Measurements from ENCODE around the gene TAC3.

- TF ChIP-seq MYC (IDR thresholded peaks at IDR 0.05; ENCODE audit: low read depth, low read length), result no peak
- no peak for TF ChIP-seq POLR2A (IDR thresholded peaks at IDR 0.05; ENCODE audit: extremely low read depth, insufficient read length)
- TF ChIP-seq, protein P1, sequence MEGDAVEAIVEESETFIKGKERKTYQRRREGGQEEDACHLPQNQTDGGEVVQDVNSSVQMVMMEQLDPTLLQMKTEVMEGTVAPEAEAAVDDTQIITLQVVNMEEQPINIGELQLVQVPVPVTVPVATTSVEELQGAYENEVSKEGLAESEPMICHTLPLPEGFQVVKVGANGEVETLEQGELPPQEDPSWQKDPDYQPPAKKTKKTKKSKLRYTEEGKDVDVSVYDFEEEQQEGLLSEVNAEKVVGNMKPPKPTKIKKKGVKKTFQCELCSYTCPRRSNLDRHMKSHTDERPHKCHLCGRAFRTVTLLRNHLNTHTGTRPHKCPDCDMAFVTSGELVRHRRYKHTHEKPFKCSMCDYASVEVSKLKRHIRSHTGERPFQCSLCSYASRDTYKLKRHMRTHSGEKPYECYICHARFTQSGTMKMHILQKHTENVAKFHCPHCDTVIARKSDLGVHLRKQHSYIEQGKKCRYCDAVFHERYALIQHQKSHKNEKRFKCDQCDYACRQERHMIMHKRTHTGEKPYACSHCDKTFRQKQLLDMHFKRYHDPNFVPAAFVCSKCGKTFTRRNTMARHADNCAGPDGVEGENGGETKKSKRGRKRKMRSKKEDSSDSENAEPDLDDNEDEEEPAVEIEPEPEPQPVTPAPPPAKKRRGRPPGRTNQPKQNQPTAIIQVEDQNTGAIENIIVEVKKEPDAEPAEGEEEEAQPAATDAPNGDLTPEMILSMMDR (IDR thresholded peaks at IDR 0.05; ENCODE audit: low read depth, low read length), result no peak
Observed at GRCh38 chr12:56987011-56987410, 29.3 kb downstream of the TAC3 start.

All from NB4 (cell line).